Progenitor cell of endocrine pancreas (in vitro differentiated cells): Measurements from ENCODE around the gene PDHB. TPM values are rescaled to one million over a fixed set of nuclear protein-coding genes. Genes with fewer than 3 reads are reported as not detected.

Source experiments
- DNase-seq: peaks from one replicate; pipeline ENCODE4 v3.0.0; 2021; ENCODE audit warnings: low spot score; ENCODE audit not compliant: unreplicated experiment
- H3K27ac Mint-ChIP-seq: 2 replicates; pipeline ENCODE4 v1.8.0; 2021; ENCODE audit warnings: mild to moderate bottlenecking, moderate library complexity, mixed read lengths
- H3K27me3 Mint-ChIP-seq: 2 replicates; pipeline ENCODE4 v1.8.0; 2021; ENCODE audit warnings: mixed read lengths
- H3K36me3 Mint-ChIP-seq: 2 replicates; pipeline ENCODE4 v1.8.0; 2022; ENCODE audit warnings: mixed read lengths; ENCODE audit not compliant: insufficient read depth
- H3K4me1 Mint-ChIP-seq: 2 replicates; pipeline ENCODE4 v1.8.0; 2021; ENCODE audit warnings: low read depth, mixed read lengths
- H3K4me3 Mint-ChIP-seq: 2 replicates; pipeline ENCODE4 v1.8.0; 2021; ENCODE audit warnings: low read depth, mild to moderate bottlenecking, moderate library complexity, mixed read lengths
- H3K9me3 Mint-ChIP-seq: 2 replicates; pipeline ENCODE4 v1.8.0; 2021; ENCODE audit warnings: low read depth, mixed read lengths
- total RNA-seq: library from RNA; stranded (reverse); gene quantifications from 2 replicates; pipeline ENCODE4 v1.2.1, GENCODE V29; 2021
- TF ChIP-seq, protein P1 (sequence below): fragments of 200-600 bp; sonication (generic); IDR thresholded peaks from one replicate; pipeline ENCODE4 v1.5.0; 2021; ENCODE audit warnings: antibody characterized with exemption, mild to moderate bottlenecking; ENCODE audit not compliant: unreplicated experiment

The PDHB gene
- total RNA-seq, 1 donor from 2014 or later, result 76.4 TPM

DNA sequence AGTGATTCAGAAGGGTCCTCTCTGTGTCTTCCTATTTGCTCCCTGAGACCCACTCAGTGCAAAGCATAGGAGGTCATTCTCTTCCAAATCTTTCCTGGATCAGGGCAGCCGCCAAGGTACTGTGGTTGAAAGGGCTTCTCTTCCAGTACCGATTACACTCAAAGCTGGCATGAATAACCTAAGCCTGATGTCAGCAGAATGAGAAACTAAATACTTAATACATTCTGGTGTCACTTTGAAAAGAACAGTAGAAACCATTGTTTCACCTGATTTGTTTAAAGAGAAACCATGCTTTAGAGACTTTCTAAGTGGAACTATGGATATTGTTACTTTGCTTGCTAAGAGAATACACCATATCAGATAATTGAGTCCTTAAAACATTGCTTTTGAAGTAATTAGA lies 50.2 kb downstream of the PDHB start:
- H3K36me3 Mint-ChIP-seq, result no peaks in the 10 kb centered on the region
- TF ChIP-seq, protein P1, sequence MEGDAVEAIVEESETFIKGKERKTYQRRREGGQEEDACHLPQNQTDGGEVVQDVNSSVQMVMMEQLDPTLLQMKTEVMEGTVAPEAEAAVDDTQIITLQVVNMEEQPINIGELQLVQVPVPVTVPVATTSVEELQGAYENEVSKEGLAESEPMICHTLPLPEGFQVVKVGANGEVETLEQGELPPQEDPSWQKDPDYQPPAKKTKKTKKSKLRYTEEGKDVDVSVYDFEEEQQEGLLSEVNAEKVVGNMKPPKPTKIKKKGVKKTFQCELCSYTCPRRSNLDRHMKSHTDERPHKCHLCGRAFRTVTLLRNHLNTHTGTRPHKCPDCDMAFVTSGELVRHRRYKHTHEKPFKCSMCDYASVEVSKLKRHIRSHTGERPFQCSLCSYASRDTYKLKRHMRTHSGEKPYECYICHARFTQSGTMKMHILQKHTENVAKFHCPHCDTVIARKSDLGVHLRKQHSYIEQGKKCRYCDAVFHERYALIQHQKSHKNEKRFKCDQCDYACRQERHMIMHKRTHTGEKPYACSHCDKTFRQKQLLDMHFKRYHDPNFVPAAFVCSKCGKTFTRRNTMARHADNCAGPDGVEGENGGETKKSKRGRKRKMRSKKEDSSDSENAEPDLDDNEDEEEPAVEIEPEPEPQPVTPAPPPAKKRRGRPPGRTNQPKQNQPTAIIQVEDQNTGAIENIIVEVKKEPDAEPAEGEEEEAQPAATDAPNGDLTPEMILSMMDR, result no peak
- DNase-seq, result no peak
- H3K4me1 Mint-ChIP-seq, result peaks cover 7% of the 10 kb centered on the region
- H3K27me3 Mint-ChIP-seq, result no peaks in the 10 kb centered on the region
- no peak overlapping the region for H3K27ac Mint-ChIP-seq
- no peaks in the 10 kb centered on the region for H3K9me3 Mint-ChIP-seq
- no peak overlapping the region for H3K4me3 Mint-ChIP-seq

DNA sequence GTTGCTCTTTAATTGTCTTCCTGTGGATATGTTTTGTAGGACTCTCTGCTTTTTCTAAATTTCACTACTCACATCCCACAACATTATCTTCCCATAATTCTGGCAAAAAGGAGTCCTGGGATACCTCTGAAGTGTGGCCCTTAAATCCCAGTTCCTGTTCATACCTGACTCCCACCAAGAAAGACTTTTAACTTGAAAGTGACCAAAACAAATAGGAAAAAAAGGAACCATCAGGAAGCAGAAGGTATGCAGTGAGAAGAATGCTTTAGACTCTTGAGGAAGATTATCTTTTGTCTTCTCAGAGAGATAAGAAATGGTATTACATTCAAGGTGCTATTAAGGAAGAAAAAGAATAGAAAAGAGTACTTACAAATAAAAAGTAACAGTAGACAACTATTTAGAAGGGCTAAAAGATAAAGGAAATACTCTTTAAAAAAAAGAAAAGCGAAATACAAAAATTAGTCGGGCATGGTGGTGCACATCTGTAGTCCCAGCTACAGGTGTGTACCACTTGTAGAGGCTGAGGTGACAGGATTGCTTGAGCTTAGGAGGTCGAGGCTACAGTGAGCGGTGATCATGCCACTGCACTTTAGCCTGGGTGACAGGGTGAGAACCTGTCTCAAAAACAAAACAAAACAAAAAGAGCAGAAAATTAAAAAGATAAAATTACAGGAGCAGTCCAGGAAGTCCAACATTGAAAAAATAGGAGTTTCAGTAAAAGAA lies 54.1 kb downstream of the PDHB start:
- H3K27me3 Mint-ChIP-seq, result no peaks in the 10 kb centered on the region
- H3K27ac Mint-ChIP-seq, result no peak overlapping the region
- H3K4me3 Mint-ChIP-seq, result no peak overlapping the region
- peaks cover 12% of the 10 kb centered on the region for H3K4me1 Mint-ChIP-seq
- DNase-seq, result no peak
- TF ChIP-seq, protein P1, result no peak
- no peaks in the 10 kb centered on the region for H3K36me3 Mint-ChIP-seq
- no peaks in the 10 kb centered on the region for H3K9me3 Mint-ChIP-seq

DNA sequence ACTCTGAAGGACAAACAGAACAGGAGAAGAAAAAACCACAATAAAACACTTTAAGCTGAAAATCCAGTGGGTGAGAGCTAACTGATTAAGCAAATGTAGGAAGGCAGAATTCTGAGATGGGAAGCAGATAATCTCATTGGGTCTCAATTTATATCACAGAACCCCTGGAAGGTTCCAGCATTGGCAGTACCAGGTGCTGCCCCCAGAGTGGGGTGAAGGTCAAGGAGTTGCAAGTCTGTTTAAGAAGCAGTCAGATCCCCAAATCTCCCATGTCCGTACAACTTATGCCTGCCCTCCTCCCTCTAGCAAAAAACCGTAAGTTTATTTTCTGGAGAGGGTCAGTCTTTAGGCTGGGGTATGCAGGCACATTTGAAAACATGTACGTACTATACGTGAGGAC lies 55.9 kb downstream of the PDHB start:
- DNase-seq, result no peak
- Mint-ChIP-seq H3K4me1 (peaks cover 12% of the 10 kb centered on the region), H3K36me3 (peaks cover 2% of the 10 kb centered on the region), H3K27me3 (no peaks in the 10 kb centered on the region), H3K4me3 (no peak overlapping the region), H3K9me3 (no peaks in the 10 kb centered on the region), H3K27ac (no peak overlapping the region)
- TF ChIP-seq, protein P1, result no peak

Other genes with a start within 250 kb of the PDHB start
- not detected in 2 replicates for gene DNASE1L3, start 222.9 kb downstream of the PDHB start, total RNA-seq
- gene ABHD6, start 196.0 kb downstream of the PDHB start, total RNA-seq, result 5.9 and 6.1 TPM in 2 replicates
- 22.9 and 26.0 TPM in 2 replicates for gene RPP14, start 127.6 kb downstream of the PDHB start, total RNA-seq
- gene HTD2, start 127.3 kb downstream of the PDHB start, total RNA-seq, result 10.2 and 10.7 TPM in 2 replicates
- gene PXK, start 100.9 kb downstream of the PDHB start, total RNA-seq, result 11.7 and 12.5 TPM in 2 replicates
- gene KCTD6, start 58.3 kb upstream of the PDHB start, total RNA-seq, result 14.8 TPM in 2 replicates
- 11.7 and 12.8 TPM in 2 replicates for gene ACOX2, start 103.4 kb upstream of the PDHB start, total RNA-seq
- gene FAM107A, start 143.6 kb upstream of the PDHB start, total RNA-seq, result 0.09 TPM in 1 of 2 replicates, not detected in the other
- not detected in 2 replicates for gene FAM3D, start 232.9 kb upstream of the PDHB start, total RNA-seq